Bronchial epithelial cell (primary cell): Measurements from ENCODE around the gene ILK. TPM values are rescaled to one million over a fixed set of nuclear protein-coding genes. Genes with fewer than 3 reads are reported as not detected.
A peak's percentile ranks its signal among the peaks of the same experiment; 100 is the strongest.

Source experiments
- DNase-seq: peaks from one replicate; pipeline ENCODE4 v3.0.0-alpha.2; 2010; ENCODE audit warnings: low read depth
- FAIRE-seq: peaks from 2 replicates; lab custom pipeline; 2011; peaks lifted over from hg19 to GRCh38; lab: Jason Lieb, UNC
- H3K27me3 ChIP-seq: 2 replicates; pipeline ENCODE4 v1.5.1; 2011; ENCODE audit warnings: low read length; ENCODE audit not compliant: control insufficient read depth, insufficient read depth
- H3K36me3 ChIP-seq: 2 replicates; pipeline ENCODE4 v1.5.1; 2011; ENCODE audit warnings: low read length; ENCODE audit not compliant: control insufficient read depth, insufficient read depth
- H3K4me3 ChIP-seq: 2 replicates; pipeline ENCODE4 v1.5.1; 2011; ENCODE audit warnings: mild to moderate bottlenecking, low read depth, low read length, control low read depth
- CTCF ChIP-seq: IDR thresholded peaks from 2 replicates; pipeline ENCODE4 v1.5.1; 2011; ENCODE audit warnings: mild to moderate bottlenecking, moderate library complexity, low read length, control low read depth, inconsistent platforms; ENCODE audit not compliant: insufficient read depth, severe bottlenecking
- total RNA-seq: library from RNA; depleted of rRNA; stranded (reverse); fragments of >200 nt; gene quantifications from 2 replicates; pipeline ENCODE4 v1.2.1, GENCODE V29; 2014

The ILK gene
- total RNA-seq, 1 donor from 2014 or later, result 70.3 TPM

GRCh38 chr11:6570691-6571427, 32.7 kb upstream of the ILK start:
- Histone ChIP-seq H3K27me3 (no peaks in the 10 kb centered on the region), H3K36me3 (no peaks in the 10 kb centered on the region)
- TF ChIP-seq CTCF, result no peak

GRCh38 chr11:6571434-6572008, 32.1 kb upstream of the ILK start:
- FAIRE-seq, result no peak
- no peak overlapping the region for H3K4me3 ChIP-seq

More at GRCh38 chr11:6570691-6571427, 32.7 kb upstream of the ILK start:
- DNase-seq, result no peak
- no peak overlapping the region for H3K4me3 ChIP-seq
- no peak for FAIRE-seq

GRCh38 chr11:6572215-6572614, 31.4 kb upstream of the ILK start:
- H3K36me3 ChIP-seq, result no peaks in the 10 kb centered on the region
- H3K4me3 ChIP-seq, result no peak overlapping the region
- TF ChIP-seq CTCF, result no peak
- no peak for FAIRE-seq
- peak; percentile 61 for DNase-seq
- no peaks in the 10 kb centered on the region for H3K27me3 ChIP-seq

More at GRCh38 chr11:6571434-6572008, 32.1 kb upstream of the ILK start:
- no peak for DNase-seq
- no peaks in the 10 kb centered on the region for H3K36me3 ChIP-seq
- H3K27me3 ChIP-seq, result no peaks in the 10 kb centered on the region
- no peak for TF ChIP-seq CTCF

- H3K4me3 ChIP-seq, result no peak overlapping the region
- no peaks in the 10 kb centered on the region for H3K36me3 ChIP-seq
- no peak for TF ChIP-seq CTCF
- DNase-seq, result no peak
- H3K27me3 ChIP-seq, result no peaks in the 10 kb centered on the region
- no peak for FAIRE-seq
These were observed 28.5 kb upstream of the ILK start for GRCh38 chr11:6574816-6575715.

- Histone ChIP-seq H3K36me3 (no peaks in the 10 kb centered on the region), H3K4me3 (no peak overlapping the region), H3K27me3 (no peaks in the 10 kb centered on the region)
- no peak for TF ChIP-seq CTCF
- no peak for DNase-seq
- no peak for FAIRE-seq
These were observed 26.9 kb upstream of the ILK start for GRCh38 chr11:6576471-6577373.
